LoVo (cell line): ENCODE results near the gene GRID2.

Source experiments
- DNase-seq: peaks from one replicate; pipeline ENCODE4 v3.0.0-alpha.2; 2016; ENCODE audit warnings: low spot score

Gene GRID2

GRCh38 chr4:93086356-93086755 lies 782.6 kb downstream of the GRID2 start:
- no peak for DNase-seq

GRCh38 chr4:93092765-93093164 lies 789.0 kb downstream of the GRID2 start:
- DNase-seq = no peak

DNA sequence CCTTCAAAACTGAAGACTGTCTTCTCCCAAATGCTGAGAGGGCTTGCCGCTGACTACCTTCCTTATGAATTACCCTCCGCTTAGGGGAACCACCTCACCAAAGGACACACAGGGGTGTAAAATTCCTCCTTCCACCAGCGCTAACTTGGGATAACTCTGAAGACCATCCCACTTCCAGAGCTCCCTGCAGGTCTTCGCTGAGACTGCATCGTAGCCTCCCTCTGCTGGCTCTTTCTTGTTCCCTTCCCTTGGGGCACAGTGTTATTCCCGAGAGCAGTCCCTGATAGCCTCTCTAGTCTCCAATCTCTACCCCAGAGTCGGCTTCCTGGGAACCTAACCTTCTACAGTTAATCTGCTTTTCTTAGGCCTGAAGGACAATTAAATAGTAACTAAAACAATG lies 799.3 kb downstream of the GRID2 start:
- DNase-seq = no peak

- DNase-seq = no peak
These were observed 812.9 kb downstream of the GRID2 start for GRCh38 chr4:93116624-93117023.

DNA sequence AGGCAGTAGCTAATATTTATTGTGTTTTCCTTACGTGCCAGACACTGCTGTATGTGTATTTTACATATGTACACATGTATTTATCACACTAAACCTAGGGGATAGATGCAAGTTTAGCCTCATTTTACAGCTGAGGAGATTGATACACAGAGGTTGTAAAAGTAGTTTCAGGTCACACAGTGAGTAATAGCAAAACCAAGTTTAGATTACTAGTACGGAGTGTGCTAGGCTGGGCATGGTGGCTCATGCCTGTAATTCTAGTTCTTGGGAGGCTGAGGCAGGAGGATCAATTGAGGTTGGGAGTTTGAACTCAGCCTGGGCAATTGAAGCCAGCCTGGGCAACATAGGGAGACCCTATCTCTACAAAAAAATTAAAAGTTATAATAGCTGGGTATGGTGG lies 823.7 kb downstream of the GRID2 start:
- DNase-seq = no peak

- no peak for DNase-seq
These were observed 828.9 kb downstream of the GRID2 start for GRCh38 chr4:93132631-93133030.

DNA sequence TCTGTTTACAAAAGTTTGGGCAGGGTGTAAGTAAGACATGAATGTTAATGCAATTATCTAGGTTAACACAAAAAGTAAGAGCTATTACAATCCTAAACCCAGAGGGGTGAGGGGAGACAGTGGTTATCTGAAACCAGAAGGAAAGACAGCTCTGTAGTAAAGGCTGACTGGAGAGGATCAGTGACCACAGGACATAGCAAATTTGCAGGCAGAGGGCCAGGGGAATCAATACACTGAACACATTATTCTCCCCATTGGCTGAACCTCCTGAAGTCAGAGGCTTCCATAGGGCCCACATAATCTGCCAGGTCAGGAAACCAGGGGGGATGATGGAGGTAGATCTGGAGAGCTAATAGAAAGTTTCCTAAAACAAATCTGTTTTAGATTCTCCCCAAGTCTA lies 835.4 kb downstream of the GRID2 start:
- no peak for DNase-seq

- DNase-seq = no peak
These were observed 840.1 kb downstream of the GRID2 start for GRCh38 chr4:93143902-93144301.

- DNase-seq = no peak
These were observed 840.9 kb downstream of the GRID2 start for GRCh38 chr4:93144644-93145043.

DNA sequence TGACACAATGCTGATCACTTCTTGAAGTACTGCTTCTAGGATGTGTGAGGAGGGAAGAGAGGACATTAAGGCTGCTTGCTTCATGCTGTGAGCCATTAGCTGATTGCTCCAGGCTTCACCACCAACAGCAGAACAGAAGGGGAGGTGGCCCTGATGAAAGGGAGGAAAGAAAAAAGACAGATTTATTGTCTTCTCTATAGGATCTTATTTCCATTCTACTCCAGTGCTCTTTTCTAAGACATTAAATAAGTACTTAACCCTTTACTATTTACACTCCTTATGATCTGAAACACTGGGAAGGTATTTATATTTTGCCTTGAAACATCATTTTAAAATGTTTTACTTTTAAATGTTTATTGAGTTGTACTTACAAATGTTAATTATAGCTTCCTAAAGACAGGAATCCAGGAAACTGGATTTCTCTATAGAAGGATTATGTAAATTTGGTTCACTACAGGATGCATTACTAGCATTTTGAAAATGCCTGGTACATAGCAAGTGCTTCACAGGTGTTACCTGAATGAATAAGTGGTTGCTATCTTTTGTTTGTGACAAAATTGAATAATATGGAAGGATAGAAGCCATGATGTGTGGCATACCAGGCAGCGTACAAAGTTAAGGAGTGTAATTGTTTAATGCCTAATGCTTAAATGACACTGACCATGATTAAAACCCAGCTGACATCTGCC lies 843.9 kb downstream of the GRID2 start:
- DNase-seq = no peak

DNA sequence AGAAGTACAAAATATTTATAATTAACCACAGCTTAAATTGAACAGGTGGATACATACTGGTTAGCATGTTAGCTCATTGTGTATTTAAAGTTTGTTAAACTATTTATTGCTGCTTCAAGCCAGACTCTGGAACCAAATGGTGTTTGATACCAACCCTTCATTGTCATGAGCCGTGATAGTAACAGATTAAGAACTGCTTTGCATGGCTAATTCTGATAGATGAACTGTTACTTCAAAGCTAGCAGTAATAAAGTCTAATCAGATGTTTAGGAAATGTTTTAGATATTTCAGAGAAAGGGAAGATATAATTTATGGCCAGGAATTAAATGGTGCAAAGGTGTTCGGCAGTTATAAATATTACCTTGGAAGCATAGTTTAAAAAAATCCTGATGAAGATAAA lies 848.7 kb downstream of the GRID2 start:
- no peak for DNase-seq

DNA sequence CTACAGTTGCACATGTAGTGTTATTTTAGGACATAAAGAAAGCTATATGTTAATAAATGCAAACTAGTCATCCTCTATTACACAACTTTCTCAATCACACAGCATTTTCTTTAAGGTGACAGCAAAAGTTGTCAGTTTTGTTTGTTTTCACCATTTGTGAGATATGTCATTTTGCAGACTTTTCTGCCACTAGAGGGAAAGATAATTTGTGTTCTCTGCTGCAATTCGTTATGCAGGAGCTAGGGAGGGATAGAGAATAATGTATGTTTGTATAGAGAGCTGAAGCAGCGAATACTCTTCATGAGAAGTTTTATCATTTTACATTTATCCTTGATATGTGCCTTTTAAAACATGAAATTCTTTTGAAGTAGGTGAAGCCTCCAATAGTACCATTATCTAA lies 854.2 kb downstream of the GRID2 start:
- no peak for DNase-seq

GRCh38 chr4:93168053-93168452 lies 864.3 kb downstream of the GRID2 start:
- DNase-seq = no peak

DNA sequence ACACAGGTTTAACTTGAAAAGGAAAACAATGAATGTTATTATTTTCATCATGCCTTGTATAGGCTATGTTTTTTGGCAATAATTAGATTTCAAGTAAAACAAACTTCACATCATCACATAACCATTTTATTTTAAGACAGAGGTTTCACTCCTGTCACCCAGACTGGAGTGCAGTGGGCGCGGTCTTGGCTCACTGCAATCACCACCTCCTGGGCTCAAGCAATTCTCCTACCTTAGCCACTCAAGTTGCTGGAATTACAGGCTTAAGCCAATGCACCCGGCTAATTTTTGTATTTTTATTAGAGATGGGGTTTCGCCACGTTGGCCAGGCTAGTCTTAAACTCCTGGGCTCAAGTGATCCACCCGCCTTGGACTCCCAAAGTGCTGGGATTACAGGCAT lies 866.2 kb downstream of the GRID2 start:
- no peak for DNase-seq

DNA sequence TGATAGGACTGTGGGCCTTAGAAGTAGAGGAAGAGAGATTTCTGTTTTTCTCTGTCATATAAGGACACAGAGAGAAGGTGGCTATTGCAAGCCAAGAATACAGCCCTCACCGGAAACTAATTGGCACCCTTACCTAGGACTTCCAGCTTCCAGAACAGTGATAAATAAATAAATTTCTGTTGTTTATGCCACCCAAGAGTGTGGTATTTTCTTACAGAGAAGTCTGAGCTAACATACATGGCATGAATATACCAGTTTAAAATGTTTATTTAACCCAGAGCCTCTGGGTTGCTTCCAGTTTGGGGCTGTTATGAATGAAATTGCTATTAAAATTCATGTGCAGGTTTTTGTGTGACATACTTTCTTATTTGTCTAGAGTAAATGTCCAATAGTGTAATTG lies 870.8 kb downstream of the GRID2 start:
- no peak for DNase-seq

DNA sequence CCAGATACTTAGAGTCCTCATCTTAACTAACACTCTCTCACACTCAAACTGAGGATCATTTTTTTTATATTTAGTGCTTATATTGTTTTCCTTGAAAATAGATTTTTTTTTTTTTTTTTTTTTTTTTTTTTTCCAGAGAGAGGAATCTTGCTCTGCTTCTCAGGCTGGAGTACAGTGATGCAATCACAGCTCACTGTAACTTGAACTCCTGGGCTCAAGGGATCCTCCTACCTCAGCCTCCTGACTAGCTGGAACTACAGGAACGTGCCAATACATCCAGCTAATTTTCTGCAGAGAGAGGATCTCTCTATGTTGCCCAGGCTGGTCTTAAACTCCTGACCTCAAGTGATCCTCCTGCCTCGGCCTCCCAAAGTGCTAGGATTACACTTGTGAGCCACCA lies 874.5 kb downstream of the GRID2 start:
- no peak for DNase-seq

DNA sequence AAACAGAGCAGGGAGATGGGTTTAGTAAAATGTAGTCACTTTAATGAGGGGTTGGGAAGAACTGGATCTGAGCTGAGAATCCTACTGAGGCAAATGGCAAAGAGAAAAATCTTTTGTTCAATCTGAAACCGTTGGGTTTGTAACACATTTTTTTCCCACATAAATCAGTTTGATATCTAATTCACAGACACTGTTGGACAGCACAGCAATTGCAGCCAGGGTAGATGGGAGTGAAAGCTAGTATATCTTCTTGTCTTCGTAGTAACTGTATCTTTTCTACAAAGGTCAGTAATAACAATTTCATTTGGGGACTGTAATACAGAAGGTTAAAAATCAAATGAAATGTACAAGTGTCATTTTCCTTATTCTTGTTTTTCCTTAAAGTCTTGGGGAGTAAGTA lies 875.3 kb downstream of the GRID2 start:
- no peak for DNase-seq

GRCh38 chr4:93182722-93183121 lies 879.0 kb downstream of the GRID2 start:
- no peak for DNase-seq

DNA sequence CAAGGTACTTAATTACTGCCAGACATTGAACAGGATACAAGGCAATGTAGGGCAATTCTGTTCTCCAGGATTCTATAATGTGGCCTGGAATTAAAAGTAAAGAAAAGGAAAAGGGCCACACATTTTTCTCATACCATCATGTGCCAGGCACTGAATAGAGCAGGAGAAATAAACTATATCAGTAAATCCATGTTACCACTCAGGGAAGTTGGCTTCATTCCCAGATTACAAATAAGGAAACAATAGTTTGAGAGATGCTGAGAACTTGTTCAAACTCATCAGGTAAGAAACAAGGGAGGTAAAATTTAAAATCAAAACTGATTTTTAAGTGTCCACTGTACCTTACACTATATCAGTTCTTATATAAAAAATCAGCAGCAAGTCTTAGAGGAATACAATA lies 879.8 kb downstream of the GRID2 start:
- DNase-seq = no peak

GRCh38 chr4:93184053-93184452 lies 880.3 kb downstream of the GRID2 start:
- no peak for DNase-seq

- DNase-seq = no peak
These were observed 883.1 kb downstream of the GRID2 start for GRCh38 chr4:93186846-93187245.

- no peak for DNase-seq
These were observed 883.7 kb downstream of the GRID2 start for GRCh38 chr4:93187466-93187865.

DNA sequence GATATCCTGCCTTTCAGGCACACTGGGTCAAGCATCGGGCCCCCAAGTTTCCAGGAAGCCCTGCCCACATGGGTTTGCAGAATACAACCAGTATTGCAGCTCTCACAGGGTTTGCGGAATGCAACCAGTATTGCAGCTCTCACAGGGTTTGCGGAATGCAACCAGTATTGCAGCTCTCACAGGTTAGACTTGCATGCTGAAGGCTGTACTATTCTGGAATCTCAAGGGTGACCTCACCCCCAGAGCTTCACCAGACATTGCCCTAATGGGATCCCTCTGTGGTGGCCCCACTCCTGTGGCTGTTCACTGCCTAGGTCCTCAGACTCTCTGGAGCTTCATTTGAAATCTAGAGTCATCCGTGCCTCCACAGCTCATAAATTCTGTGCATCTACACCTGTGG lies 884.1 kb downstream of the GRID2 start:
- DNase-seq = no peak

DNA sequence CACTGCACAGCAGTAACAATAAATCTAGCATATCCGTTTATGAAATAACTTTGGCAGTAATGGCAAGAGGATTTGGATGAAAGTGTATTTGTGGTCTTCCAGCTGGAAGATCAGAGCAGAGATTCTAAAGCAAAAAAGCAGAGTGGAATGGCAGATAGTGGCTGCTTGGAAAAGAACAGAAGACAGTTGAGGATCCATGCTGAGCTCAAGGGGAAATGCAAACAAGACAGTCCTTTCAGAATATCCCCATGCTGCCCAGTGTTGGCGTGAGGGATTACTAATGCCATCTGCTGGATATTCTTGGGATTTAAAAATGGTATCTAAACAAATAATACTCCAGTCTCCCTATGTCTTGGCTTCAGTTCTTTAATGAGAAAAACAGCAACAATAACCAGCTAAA lies 895.7 kb downstream of the GRID2 start:
- DNase-seq = peak; percentile 39
